Fibroblast of peridontal ligament (primary cell): ENCODE results near the gene SERPINA3.
A peak's percentile ranks its signal among the peaks of the same experiment; 100 is the strongest.
"Not testable (repeated sequence)": the region's sequence is repeated elsewhere in the genome, so short reads cannot be mapped to it uniquely, and the experiment has no call there.

ENCODE experiments used
- DNase-seq: peaks from one replicate; pipeline ENCODE4 v3.0.0-alpha.2; 2010; ENCODE audit errors: extremely low read depth

The SERPINA3 gene

DNA sequence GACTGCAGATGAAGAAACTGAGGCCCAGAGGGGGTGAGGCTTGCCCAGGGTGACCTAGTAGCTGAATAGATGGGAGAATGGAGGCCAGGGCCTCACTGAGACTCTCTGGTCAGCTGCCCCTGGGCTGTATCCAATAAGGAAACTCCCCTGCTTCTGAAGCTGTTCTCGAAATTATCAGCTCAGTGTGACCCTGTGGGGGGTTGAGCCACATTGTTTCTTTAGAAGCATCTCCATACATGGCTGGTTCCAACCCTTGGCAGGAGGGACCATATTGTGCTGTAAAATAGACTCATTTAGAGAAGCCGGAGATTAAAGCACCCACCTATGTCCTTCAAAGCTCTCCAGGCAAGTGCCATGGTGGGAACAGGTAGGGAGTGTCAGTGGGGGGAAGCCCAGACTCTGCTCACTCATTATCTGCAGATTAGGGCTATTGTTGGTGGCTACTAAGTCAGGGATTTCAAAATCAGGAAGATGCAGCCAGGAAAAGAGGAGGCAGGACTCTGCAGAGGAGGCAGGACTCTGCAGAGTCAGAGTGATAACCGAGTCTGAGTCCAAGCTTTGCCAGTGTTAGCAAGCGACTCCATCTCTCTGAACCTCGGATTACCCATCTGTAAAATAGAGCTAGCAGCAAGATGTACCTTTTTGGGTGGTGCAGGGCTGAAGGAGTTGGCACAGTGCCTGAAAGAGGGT, 27.5 kb upstream of the SERPINA3 start:
- no peak for DNase-seq

DNA sequence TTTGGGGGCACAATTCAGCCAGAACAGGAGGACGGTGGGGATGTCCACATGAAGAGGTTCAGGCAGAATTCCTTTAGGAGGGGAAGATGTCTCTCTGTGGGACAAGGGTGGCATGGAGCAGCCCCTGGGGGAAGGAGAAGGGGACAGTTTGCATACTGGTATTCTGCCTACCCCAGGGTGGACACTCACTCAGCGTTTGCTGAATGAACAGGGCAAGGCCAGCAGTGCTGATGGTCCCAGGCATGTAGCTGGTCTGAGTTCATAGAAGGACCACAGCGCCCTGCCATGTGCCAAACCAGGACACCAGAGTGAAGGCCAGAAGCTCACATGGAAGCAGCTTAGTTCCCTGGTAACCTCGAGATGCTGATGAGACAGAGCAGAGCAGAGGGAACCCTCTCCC, 25.6 kb upstream of the SERPINA3 start:
- DNase-seq = no peak

DNA sequence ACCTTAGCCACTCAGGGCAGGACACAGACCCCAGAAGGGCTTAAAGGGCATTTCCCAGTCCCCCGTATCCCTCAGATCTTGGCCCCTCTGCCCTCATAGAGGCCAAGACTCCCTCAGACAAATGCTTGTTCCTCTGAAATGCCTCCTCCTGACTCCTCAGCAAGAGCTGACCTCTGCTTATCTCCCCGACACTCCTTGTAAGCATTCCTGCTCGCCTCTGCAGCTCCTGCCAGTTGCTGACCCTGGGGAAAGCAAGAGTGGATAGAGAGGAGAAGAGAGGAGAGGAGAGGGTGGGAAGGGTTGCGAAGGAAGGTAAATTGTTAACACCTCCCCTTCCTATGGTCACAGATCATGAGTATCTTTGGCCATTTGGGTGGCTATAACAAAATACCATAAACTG, 23.9 kb upstream of the SERPINA3 start:
- no peak for DNase-seq

GRCh38 chr14:94591073-94591472, 21.1 kb upstream of the SERPINA3 start:
- DNase-seq = no peak

DNA sequence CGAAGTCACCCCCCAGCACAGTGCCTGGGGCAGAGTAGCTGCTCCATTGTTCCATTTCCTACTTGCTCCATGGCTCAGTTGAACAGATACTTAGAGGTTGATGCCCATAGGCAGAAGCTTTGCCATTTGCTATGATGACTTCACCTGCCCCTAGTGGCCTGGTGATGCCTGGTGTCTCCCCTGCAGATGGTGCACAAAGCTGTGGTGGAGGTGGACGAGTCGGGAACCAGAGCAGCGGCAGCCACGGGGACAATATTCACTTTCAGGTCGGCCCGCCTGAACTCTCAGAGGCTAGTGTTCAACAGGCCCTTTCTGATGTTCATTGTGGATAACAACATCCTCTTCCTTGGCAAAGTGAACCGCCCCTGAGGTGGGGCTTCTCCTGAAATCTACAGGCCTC, 20.3 kb upstream of the SERPINA3 start:
- DNase-seq = no peak

- DNase-seq = no peak
Measured at GRCh38 chr14:94592457-94592856, 19.7 kb upstream of the SERPINA3 start.

- DNase-seq = no peak
Measured at GRCh38 chr14:94593376-94593748, 18.8 kb upstream of the SERPINA3 start.

DNA sequence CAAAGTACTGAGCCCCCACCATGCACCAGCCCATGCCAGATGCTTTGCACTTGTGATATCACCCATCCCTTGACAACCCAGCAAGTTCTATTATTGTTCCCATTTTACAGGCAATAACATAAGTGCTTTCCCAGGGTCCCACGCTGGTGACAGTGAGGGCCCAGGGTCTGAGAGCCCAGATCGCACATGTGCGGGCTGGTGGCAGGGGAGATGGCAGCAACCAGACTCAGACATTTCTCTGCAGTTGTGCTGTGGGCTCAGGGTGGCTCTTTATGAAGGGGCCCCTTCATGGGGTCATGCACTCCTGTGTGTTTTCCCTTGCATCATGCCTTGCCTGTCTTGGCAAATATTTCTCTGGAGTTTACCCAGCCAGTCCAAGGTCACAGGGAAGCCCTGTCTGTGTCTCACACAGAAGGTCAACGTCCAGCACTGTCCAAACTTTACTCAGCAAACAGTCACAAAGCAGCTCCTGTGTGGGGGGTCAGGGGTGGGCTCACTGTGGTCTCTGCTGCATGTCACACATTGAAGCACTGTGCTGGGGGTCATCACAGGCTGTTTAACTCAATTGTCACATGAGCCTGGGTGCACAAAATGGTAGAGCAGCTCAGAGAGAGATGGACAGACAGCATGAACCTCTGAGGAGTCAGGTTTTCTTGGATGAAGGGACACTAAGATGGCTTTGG, 18.3 kb upstream of the SERPINA3 start:
- DNase-seq = no peak

GRCh38 chr14:94594441-94594840, 17.8 kb upstream of the SERPINA3 start:
- DNase-seq = no peak

- no peak for DNase-seq
Measured at GRCh38 chr14:94595912-94596311, 16.3 kb upstream of the SERPINA3 start.

DNA sequence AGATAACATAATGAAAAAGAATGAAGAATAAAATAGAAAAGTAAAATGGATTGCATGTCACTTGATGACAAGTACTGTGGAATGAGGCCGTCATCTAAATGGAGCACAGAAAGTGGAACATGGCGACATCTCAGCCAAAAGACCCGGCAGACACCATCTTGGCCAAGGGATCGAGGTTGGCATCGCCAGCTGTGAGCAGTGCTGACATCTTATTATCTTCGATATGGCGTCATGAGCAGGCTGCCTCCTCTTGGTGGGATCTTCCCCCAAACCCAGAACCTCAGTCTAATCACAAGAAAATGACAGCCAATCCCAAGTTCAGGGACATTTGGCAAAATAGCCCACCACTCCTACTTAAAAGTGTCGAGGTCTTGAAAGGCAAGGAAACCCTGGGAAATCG, 15.8 kb upstream of the SERPINA3 start:
- no peak for DNase-seq

- DNase-seq = no peak
Measured at GRCh38 chr14:94597788-94598187, 14.4 kb upstream of the SERPINA3 start.

DNA sequence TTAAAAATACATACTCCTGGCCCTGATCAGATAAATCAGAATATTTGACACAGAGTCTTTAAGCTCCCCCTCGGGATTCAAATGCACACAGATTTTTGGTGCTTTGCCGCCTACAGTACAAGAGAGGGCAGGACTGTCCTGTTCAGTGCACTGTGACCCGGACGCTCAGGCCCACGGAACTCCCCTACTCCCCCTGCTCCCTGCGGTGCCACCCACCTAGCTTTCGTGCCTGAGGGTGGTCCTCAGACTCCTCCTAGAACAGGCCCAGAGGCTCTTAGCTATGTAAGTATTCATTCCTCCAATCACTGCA, 13.7 kb upstream of the SERPINA3 start:
- no peak for DNase-seq

GRCh38 chr14:94598816-94599655, 13.2 kb upstream of the SERPINA3 start:
- peak; percentile 94 for DNase-seq

GRCh38 chr14:94599656-94600004, 12.6 kb upstream of the SERPINA3 start:
- no peak for DNase-seq

- DNase-seq = no peak
Measured at GRCh38 chr14:94600148-94600545, 12.0 kb upstream of the SERPINA3 start.

DNA sequence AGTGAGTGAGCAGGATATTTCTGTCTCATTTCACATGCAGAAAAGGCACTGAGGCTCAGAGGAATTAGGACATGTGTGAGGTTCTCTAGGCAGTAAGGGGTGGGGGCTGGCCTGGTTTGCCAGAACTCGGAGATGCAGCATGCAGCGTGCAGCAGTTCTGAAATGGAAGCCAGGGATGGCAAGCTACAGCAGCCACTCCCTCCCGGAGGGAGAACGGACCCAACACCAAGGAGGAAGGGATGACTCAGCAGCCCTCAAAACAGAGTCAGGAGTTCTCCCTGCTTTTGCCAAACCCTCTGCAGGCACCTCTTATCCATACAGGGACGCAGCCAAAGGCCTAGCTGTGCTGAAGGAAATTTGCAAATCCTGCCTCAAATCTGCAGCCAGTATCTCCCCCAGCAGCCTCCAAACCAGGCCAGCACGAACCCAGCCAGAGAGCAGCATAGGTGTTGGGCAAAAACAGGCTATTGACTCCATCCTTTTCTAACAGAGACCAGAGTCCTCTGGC, 10.3 kb upstream of the SERPINA3 start:
- DNase-seq = peak; percentile 95

GRCh38 chr14:94602722-94603121, 9.5 kb upstream of the SERPINA3 start:
- no peak for DNase-seq

- no peak for DNase-seq
Measured at GRCh38 chr14:94605361-94605760, 6.8 kb upstream of the SERPINA3 start.

- not testable (repeated sequence) for DNase-seq
Measured at GRCh38 chr14:94608966-94609365, 3.2 kb upstream of the SERPINA3 start.

DNA sequence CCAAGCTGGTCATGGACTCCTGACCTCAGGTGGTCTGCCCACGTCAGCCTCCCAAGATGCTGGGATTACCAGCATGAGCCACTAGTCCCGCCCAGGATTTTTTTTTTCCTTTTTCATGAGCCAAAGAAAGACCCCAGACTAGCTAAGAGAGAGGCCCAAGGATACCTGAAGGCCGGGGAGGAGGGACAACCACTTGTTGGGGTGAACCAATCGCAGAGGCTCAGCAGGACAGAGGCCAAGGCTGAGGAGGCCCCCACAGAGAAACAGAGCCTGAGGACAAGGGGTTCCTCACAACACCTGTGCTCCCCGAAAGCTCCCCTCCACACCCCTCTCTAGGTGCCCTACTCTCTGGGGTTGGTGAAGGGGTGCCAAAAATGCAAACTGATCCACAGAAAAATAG, 1.0 kb upstream of the SERPINA3 start:
- DNase-seq = no peak

DNA sequence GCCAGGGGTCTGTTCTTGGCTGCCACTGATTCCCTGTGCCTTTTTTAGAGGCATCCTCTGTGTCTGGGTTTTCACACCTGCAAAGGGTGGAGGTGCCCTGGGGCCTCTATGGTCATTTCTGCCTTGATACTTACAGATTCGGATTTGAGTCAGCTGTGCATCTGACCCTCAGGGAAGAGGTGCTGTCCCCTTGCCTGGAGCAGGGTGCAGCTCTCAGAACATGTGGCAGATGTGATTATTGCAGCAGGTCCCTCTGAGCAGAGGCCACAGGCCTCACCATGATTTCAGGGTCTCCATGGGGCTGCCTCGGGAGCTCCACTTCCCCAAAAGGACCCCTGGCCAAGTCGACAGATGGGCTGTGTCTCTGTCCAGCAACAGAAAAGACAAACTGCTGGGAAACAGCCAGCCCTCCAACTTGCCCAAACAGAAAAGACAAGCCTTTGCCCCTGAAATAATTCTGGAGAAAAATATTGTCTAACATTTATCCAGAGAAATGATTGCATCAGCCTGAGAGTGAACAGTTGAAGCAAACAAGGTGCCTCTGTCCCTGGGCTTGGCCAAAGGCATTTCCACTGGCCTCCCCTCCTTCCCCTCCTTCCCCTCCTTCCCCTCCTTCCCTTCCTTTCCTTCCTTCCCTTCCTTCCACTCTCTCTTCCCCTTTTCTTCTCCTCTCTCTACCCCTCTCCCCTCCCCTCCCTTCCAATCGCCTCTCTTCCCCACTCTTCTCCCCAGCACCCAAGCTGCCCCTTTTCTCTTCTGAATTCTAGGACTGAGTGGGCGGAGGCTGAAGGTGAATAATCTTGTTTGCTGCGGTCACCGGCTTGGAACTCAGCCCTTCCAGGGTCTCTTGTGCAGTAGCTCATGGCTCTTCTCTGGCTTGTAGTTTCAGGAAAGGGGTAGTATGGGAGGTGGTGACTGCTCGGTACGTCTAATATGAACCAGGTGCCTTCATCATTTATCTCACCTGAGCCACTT, 676 bp downstream of the SERPINA3 start:
- DNase-seq = peak; percentile 47
